Measurements from ENCODE around the gene SECTM1. TPM values are rescaled to one million over a fixed set of nuclear protein-coding genes. Genes with fewer than 3 reads are reported as not detected.
"Not testable (repeated sequence)": the region's sequence is repeated elsewhere in the genome, so short reads cannot be mapped to it uniquely, and the experiment has no call there.

Gene SECTM1
- total RNA-seq, 1 donor from 2014 or later: 14.6 TPM

DNA sequence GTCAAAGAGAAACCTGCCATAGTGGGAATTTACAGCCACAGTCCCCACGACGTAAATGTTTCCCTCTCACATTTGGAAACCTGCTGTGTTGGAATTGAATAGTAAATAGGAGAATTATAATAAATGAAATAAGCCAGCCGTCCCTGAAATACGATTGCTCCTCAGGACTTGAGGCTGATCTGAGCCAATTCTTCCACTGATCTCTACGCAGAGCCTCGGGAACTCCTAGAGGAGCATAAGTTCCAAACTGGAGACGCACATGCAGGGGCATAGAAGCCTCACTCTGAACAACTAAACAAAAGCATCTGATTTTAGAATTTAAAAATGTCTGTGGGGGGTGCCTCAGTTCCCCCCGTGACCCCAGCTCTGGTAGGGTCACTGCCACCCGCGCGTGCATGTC, 15.3 kb upstream of the SECTM1 start:
- no peak for DNase-seq (ENCODE audit: low spot score)

- DNase-seq (ENCODE audit: low spot score): no peak
These were observed 14.9 kb upstream of the SECTM1 start for GRCh38 chr17:82348434-82348833.

- DNase-seq (ENCODE audit: low spot score): not testable (repeated sequence)
These were observed 14.4 kb upstream of the SECTM1 start for GRCh38 chr17:82347994-82348393.

- no peak for DNase-seq (ENCODE audit: low spot score)
These were observed 13.1 kb upstream of the SECTM1 start for GRCh38 chr17:82346342-82347300.

- DNase-seq (ENCODE audit: low spot score): no peak
These were observed 11.8 kb upstream of the SECTM1 start for GRCh38 chr17:82345151-82345976.

- no peak for DNase-seq (ENCODE audit: low spot score)
These were observed 10.8 kb upstream of the SECTM1 start for GRCh38 chr17:82344175-82344907.

- no peak for DNase-seq (ENCODE audit: low spot score)
These were observed 10.0 kb upstream of the SECTM1 start for GRCh38 chr17:82343560-82343959.

GRCh38 chr17:82342361-82343079, 9.0 kb upstream of the SECTM1 start:
- DNase-seq (ENCODE audit: low spot score): no peak

DNA sequence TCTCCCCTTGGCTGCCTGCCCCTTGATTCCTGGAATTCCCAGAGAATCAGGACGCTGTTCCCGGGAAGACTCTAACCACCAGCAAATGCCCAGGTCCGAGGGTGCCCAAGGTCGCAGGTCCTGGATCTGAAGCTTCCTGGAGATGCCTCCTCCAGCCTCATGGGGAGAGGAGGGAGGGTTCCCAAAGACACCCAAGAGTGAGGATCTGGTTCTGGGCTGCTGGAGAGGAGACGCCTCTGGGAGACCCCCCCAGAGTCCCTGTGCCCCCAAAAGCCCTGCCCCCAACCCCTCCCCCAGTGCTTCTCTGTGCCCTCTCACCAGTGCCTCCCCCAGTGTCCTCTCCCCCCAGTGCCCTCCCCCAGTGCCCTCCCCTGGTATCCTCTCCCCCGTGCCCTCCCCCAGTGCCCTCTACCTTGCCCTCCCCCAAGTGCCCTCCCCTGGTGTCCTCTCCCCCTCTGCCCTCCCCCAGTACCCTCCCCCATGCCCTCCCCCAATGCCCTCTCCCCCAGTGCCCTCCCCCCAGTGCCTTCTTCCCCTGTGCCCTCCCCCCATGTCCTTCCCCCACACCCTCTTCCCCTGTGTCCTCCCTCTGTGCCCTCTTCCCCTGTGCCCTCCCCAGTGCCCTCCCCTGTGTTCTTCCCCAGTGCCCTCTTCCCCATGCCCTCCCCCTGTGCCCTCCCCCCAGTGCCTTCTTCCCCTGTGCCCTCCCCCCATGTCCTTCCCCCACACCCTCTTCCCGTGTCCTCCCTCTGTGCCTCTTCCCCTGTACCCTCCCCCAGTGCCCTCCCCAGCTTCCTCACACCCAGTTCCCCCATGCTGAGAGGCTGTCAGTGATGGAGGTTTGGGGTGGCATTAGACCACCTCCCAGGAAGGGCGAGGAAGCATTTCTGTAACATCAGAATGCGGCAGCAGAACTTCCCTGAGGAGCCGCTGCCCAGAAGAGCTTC, 6.3 kb upstream of the SECTM1 start:
- DNase-seq (ENCODE audit: low spot score): no peak

DNA sequence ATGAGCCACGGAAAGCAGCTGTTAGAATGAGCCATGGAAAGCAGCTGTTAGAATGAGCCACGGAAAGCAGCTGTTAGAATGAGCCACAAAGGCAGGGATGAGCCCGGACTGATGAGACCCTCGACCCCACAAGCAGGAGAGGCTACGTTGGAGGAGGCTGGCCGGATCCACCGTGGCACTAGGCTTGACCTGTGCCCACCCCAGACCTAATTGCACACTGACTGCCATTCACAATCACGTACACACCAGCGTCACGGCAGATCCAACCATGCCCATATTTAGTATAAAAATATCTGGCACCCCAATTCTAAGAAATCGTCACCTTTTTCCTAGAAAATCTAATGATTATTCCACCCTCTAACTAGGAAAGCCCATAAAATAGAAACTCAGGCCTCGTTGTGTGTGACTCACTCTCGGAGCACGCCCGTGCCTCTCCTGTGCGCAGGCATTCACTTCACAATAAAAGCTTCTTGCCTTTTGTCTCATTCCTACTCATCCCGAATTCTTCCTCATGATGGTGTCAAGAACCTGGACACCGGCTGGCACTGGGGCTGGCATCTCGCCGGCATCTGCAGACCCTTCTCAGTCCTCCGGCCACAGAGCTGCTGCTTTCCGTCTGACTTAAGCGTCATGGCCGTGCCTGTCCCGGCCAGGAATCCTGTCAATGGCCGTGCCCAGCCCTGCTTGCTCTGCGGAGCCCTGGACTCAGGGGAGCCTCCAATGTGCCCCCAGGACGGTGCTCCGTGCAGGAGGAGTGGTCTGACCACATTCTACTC, 5.5 kb upstream of the SECTM1 start:
- DNase-seq (ENCODE audit: low spot score): no peak

- DNase-seq (ENCODE audit: low spot score): no peak
These were observed 1.2 kb upstream of the SECTM1 start for GRCh38 chr17:82334622-82335394.

DNA sequence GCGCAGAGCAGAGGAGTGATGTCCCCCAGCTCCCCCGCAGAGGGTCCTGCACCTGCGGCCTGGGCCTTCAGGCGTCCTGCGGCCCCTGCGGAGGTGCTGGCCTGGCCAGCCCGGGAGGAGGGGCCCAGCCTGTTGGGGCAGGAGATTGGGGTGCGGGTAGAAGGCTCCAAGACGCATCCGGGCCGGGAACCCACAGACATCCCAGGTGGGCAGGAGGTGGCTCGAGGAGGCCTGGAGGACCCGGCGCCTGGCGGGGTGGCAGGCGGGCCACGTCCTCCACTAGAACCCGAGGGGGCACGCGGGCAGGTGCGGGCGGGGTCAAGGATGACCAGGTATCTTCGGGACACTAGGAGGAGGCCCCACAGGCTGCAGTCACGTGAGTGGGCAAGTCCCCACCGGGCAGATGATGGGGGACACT, 647 bp upstream of the SECTM1 start:
- no peak for DNase-seq (ENCODE audit: low spot score)

GRCh38 chr17:82332669-82333278, 792 bp downstream of the SECTM1 start:
- no peak for DNase-seq (ENCODE audit: low spot score)

DNA sequence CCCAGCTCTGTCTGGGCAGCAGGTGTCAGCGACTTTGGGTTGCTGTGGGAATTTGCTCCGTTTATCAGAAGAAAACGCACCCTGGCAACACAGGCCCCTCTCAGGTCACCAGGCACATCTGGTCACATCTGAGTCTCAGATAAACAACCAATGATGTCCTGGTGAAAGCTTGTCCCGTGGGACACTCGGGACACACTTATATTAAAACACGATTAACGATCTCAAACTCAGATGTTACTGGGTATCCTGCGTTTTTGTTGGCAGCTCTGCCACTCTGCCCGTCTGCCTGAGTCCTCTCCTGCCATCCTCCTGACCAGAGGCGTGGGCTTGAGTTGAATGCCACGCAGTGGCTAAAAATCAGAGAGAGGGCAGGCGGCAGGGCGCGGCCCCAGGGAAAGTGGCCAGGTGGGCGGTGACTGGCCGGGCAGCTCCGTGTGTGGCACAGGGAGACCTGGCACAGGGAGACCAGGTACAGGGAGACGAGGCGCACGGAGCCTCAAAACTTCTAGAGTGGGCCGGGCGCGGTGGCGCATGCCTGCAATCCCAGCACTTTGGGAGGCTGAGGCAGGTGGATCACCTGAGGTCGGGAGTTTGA, 2.1 kb downstream of the SECTM1 start:
- DNase-seq (ENCODE audit: low spot score): no peak

GRCh38 chr17:82330322-82331239, 3.0 kb downstream of the SECTM1 start:
- no peak for DNase-seq (ENCODE audit: low spot score)

- no peak for DNase-seq (ENCODE audit: low spot score)
These were observed 3.8 kb downstream of the SECTM1 start for GRCh38 chr17:82329683-82330321.

All from mesenteric fat pad (tissue), 1 donor.